HG02610 (cell line): Measurements from ENCODE around the gene MARCHF9.

Experiments used
- ATAC-seq: cut with Tn5 transposase; IDR thresholded peaks from one replicate; pipeline ENCODE4 v1.9.1; 2021; ENCODE audit warnings: mild to moderate bottlenecking, moderate library complexity; ENCODE audit not compliant: unreplicated experiment

The MARCHF9 gene

GRCh38 chr12:57724003-57724935, 30.6 kb upstream of the MARCHF9 start:
- no peak for ATAC-seq

- no peak for ATAC-seq
Measured at GRCh38 chr12:57724936-57725740, 29.8 kb upstream of the MARCHF9 start.

- ATAC-seq = no peak
Measured at GRCh38 chr12:57725851-57726150, 29.1 kb upstream of the MARCHF9 start.

- no peak for ATAC-seq
Measured at GRCh38 chr12:57726151-57726883, 28.6 kb upstream of the MARCHF9 start.

GRCh38 chr12:57726884-57727757, 27.8 kb upstream of the MARCHF9 start:
- no peak for ATAC-seq

- no peak for ATAC-seq
Measured at GRCh38 chr12:57727758-57728395, 27.0 kb upstream of the MARCHF9 start.

- no peak for ATAC-seq
Measured at GRCh38 chr12:57729321-57729844, 25.5 kb upstream of the MARCHF9 start.

- ATAC-seq = no peak
Measured at GRCh38 chr12:57730336-57731067, 24.4 kb upstream of the MARCHF9 start.

GRCh38 chr12:57731411-57732080, 23.4 kb upstream of the MARCHF9 start:
- no peak for ATAC-seq

- ATAC-seq = no peak
Measured at GRCh38 chr12:57732270-57732669, 22.6 kb upstream of the MARCHF9 start.

GRCh38 chr12:57732726-57733593, 21.9 kb upstream of the MARCHF9 start:
- no peak for ATAC-seq

- ATAC-seq = no peak
Measured at GRCh38 chr12:57733928-57734327, 21.0 kb upstream of the MARCHF9 start.

GRCh38 chr12:57734591-57734990, 20.3 kb upstream of the MARCHF9 start:
- no peak for ATAC-seq

GRCh38 chr12:57735198-57735855, 19.6 kb upstream of the MARCHF9 start:
- ATAC-seq = no peak

- ATAC-seq = no peak
Measured at GRCh38 chr12:57735952-57736740, 18.8 kb upstream of the MARCHF9 start.
